Glomerular endothelial cell (primary cell): ENCODE results near the gene CLK3. TPM values are rescaled to one million over a fixed set of nuclear protein-coding genes. Genes with fewer than 3 reads are reported as not detected.

ENCODE experiments used
- DNase-seq: peaks from one replicate; pipeline ENCODE4 v3.0.0-alpha.2; 2011; ENCODE audit warnings: low read depth, low spot score; ENCODE audit errors: extremely low read depth
- total RNA-seq: library from RNA; depleted of rRNA; stranded (reverse); fragments of >200 nt; gene quantifications from 2 replicates; pipeline ENCODE4 v1.2.3, GENCODE V29; 2015

The CLK3 gene
- total RNA-seq, 1 donor from 2014 or later, result 102 TPM

DNA sequence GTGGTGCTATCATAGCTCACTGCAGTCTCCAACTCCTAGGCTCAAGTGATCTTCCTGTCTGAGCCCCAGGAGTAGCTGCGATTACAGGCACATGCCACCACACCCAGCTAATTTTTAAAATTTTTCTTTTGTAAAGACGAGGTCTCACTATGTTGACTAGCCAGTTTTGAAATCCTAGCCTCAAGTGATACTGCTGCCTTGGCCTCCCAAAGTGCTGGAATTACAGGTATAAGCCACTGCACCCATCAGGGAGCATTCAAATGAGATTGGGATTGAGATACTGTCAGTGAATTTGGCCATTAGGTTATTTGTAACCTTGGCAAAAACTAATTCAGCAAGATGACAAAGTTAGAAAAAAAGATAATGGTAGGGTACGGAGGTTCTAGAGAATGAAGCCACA, 58.5 kb downstream of the CLK3 start:
- no peak for DNase-seq

DNA sequence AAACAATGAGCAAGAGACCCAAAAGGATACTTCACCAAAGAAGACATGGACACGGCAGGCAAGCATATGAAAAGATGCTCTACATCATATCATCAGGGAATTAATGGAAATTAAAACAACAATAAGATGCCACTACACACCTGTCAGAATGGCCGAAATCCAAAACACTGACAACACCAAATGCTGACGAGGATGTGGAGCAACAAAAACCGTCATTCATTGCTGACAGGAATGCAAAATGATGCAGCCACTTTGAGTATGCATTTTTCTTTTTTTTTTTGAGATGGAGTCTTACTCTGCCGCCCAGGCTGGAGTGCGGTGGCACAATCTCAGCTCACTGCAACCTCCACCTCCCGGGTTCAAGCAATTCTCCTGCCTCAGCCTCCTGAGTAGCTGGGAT, 61.2 kb downstream of the CLK3 start:
- no peak for DNase-seq

Other genes with a start within 250 kb of the CLK3 start
- gene CYP11A1, start 248.2 kb upstream of the CLK3 start, total RNA-seq, result not detected in 2 replicates
- 15.3 and 25.6 TPM in 2 replicates for gene SEMA7A, start 181.9 kb upstream of the CLK3 start, total RNA-seq
- gene UBL7, start 154.7 kb upstream of the CLK3 start, total RNA-seq, result 47.4 and 54.8 TPM in 2 replicates
- gene ARID3B, start 74.6 kb upstream of the CLK3 start, total RNA-seq, result 3.4 and 7.6 TPM in 2 replicates
- 25.8 and 39.9 TPM in 2 replicates for gene EDC3, start 80.2 kb downstream of the CLK3 start, total RNA-seq
- 2.0 and 3.7 TPM in 2 replicates for gene CYP1A1, start 109.7 kb downstream of the CLK3 start, total RNA-seq
- not detected in 2 replicates for gene CYP1A2, start 133.0 kb downstream of the CLK3 start, total RNA-seq
- 48.0 and 69.4 TPM in 2 replicates for gene CSK, start 166.2 kb downstream of the CLK3 start, total RNA-seq
- gene LMAN1L, start 197.0 kb downstream of the CLK3 start, total RNA-seq, result 0.64 TPM in 1 of 2 replicates, not detected in the other
- not detected in 2 replicates for gene CPLX3, start 210.8 kb downstream of the CLK3 start, total RNA-seq
- 40.0 and 45.2 TPM in 2 replicates for gene ULK3, start 227.3 kb downstream of the CLK3 start, total RNA-seq